ENCODE results near the gene OIP5. TPM values are rescaled to one million over a fixed set of nuclear protein-coding genes. Genes with fewer than 3 reads are reported as not detected.
"Not testable (repeated sequence)": the region's sequence is repeated elsewhere in the genome, so short reads cannot be mapped to it uniquely, and the experiment has no call there.

Gene OIP5
- 10 to 100 TPM; 18.7 to 19.9 TPM for total RNA-seq

DNA sequence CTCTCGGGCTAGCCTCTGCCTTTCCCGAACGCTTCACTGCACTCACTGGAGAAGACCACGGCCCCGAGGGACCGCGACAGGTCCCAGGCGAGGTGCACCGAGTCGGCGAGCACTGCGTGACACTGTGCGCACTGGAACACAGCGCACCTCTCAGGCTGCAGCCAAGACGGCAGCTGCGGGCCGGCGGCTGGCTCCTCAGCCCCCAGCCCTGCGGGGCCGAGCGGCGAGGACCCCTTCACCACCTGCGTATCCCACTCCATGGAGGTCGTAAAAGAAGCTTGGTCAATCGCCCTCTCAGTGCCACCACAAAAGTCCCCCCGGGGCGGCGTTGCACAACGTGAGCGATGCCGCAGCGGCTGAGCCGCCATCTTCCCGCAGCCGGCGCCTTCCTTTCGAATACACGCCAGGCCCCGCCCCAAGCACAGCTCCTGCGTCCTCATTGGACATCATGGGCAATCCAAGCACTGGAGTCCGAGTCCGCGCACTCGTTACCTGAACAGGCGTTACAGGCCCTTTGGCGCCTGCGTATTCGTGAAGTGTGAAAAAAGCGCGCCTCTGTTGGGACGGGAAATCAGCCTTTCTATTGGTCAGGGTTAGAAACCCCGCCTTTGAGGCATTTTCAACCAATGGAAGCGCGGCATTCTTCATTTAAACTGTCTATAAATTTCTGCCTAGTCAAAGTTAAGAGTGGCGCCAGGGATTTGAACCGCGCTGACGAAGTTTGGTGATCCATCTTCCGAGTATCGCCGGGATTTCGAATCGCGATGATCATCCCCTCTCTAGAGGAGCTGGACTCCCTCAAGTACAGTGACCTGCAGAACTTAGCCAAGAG, at the start of gene OIP5, which contains the start of gene NUSAP1:
Gene OIP5 (minus strand): TSS at position 398 of the 832 bp plus-strand sequence. CDS start 30 bp downstream, at position 368.
Gene NUSAP1 (plus strand): TSS at position 688 of the 832 bp plus-strand sequence. CDS start 77 bp downstream, at position 765.
- ChIA-PET CTCF (interaction anchor here (0.6 to 1.1 kb wide), 3 partner anchors 11 to 428 kb away, joined by 3 to 4 read pairs (median 3); no protein-coding TSS in a partner anchor), POLR2A (interaction anchor here (0.5 to 1.9 kb wide), 5 partner anchors 9 to 252 kb away, joined by 3 to 14 read pairs (median 5); no protein-coding TSS in a partner anchor)

DNA sequence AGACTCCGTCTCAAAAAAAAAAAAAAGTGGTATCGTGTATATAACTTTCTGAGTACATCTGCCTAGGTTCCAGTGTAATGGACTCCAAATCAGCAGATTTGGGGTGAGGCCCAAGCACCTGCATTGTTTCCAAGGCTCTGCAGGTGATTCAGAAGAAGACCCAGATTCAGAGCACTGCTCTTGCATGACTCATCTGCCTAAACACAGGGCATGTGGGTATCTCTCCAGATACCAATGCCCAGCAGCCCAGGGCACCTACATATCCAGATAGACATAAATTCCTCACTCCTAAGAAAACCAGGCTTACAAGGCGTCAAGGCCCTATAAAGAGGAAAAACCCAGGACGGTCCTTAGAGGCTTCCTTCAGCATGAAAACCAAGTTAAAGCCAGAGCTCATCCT, 45.6 kb upstream of the OIP5 start:
- ChIA-PET CTCF (no interaction called here), POLR2A (interaction anchor here (0.7 kb wide), 1 partner anchor 194 kb away, joined by 3 read pairs; no protein-coding TSS in a partner anchor)

DNA sequence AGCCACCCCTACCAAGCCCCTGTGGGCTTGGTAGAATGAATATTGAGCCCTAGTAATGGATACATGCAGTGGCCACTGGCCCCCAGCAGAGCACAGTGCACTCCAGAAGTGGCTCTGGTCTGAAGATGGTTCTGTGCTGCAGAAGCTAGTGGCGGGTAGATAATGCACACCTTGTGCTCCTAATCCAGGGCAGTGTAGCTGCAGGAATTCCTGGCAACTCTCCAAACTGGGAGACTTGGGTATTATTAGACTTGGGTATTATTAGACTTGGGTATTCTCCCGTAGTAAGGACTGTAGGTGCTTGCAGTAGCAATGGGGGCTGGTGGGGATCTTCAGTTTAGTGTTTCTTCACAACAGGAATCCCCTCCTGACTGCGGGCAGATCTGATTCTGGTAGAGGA, 35.0 kb upstream of the OIP5 start:
- CTCF ChIA-PET, result no interaction called here
- POLR2A ChIA-PET, result no interaction called here

DNA sequence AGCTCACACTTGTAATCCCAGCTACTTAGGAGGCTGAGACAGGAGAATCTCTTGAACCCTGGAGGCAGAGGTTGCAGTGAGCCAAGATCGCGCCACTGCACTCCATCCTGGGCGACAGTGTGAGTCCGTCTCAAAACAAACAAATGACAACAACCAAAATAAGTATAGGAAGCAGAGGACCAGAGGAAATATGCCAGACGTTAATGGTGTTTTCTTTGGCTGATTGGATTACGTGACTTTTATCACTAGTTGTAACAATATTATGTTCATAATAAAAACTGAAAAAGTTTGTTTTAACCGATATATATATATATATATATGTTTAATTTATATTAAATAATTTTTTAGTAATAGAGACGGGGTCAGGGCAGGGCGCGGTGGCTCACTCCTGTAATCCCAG, 22.0 kb upstream of the OIP5 start:
- CTCF ChIA-PET, result no interaction called here
- POLR2A ChIA-PET, result no interaction called here

DNA sequence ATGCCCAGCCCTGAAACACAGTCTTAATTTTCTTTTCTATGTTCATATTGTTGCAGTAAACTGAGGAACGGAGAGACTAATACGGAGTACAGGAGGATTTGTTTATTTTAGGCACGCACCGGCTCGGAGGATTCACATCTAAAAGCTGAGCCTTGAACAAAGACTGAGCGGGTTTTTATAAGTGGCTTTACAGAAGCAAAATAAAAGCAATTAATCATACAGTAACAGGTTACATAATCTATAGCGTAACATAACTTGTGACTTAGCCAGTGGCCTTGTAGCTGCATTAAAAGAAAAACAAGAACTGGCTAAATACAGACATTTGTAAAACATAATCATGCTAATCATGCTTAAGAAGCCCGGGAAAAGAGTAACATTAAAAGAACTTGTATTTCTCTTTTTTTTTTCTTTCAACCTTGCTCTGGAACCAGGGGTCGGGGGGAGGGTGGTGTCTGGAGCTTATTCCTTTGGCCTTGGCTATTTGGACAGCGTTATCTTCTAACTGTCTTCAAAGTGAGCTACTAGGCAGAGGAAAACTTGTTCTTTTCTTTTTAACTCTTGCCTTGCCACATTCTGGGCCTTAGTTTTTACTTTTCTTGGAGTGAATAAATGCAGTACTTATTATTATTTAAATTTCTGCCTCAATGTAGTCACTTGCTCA, 17.8 kb upstream of the OIP5 start:
- POLR2A ChIA-PET, result no interaction called here
- CTCF ChIA-PET, result interaction anchor here (0.7 kb wide), 1 partner anchor 67 kb away, joined by 3 read pairs; no protein-coding TSS in a partner anchor

DNA sequence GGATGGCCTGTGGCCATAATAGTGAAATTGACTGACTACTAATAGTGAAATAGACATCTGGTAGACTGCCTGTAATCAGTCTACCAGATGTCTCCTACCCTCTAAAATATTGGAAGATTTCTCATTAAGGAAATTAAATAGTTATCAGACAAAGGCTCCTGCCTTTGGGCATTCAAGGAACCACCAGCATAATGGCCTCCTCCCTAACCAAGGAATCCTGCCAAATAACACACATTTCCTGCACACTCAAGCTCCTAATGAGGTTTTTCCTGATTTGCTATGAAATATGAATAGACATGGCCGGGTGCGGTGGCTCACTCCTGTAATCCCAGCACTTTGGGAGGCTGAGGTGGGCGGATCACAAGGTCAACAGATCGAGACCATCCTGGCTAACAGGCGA, 14.8 kb upstream of the OIP5 start:
- CTCF ChIA-PET, result no interaction called here

DNA sequence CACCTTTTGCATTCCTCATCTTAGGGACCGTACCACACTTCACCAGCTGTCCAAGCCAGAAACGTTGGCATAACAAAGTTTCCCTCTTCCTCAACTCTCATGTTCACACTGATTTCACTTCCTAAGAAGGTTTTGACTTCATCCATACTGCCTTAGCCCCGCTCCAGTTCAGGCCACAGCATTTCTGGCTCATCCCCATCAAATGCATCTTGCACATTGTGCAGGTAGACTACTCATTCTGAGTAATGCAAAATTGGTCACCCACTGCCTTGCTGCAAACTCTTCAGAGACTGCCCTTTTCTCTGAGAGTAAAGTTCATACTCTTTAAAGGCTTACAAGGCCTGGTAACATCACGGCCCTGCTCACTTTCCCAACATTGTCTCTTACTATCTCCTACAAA, 9.1 kb upstream of the OIP5 start:
- POLR2A ChIA-PET, result no interaction called here

More for the DNA sequence above, 14.8 kb upstream of the OIP5 start:
- POLR2A ChIA-PET, result no interaction called here

DNA sequence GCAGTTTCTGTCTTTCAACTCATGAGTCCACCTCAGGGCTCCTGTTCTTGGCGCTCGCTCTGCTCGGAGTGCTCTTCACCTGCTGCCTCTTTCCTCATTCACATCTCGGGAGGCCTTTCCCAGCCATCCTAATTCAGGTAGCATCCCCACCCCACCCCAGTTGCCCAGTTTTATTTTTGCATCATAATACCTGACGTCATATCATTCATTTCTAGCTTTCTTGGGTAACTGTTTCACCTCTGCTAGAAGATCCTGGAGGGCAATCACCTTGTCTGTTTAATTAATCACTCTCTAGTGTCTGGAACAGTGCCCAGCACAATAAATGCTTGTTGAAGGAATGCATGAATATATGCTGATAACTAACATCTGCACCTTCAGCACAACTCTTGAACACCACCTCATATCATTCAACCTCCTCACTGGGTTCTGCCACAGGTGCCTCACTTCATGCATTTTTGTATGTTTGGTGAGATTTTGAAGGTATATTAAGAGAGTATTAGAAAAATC, 7.9 kb upstream of the OIP5 start:
- ChIA-PET CTCF (interaction anchor here (0.6 kb wide), 1 partner anchor 136 kb away, joined by 4 read pairs; no protein-coding TSS in a partner anchor), POLR2A (no interaction called here)

More for the DNA sequence above, 9.1 kb upstream of the OIP5 start:
- CTCF ChIA-PET, result no interaction called here

DNA sequence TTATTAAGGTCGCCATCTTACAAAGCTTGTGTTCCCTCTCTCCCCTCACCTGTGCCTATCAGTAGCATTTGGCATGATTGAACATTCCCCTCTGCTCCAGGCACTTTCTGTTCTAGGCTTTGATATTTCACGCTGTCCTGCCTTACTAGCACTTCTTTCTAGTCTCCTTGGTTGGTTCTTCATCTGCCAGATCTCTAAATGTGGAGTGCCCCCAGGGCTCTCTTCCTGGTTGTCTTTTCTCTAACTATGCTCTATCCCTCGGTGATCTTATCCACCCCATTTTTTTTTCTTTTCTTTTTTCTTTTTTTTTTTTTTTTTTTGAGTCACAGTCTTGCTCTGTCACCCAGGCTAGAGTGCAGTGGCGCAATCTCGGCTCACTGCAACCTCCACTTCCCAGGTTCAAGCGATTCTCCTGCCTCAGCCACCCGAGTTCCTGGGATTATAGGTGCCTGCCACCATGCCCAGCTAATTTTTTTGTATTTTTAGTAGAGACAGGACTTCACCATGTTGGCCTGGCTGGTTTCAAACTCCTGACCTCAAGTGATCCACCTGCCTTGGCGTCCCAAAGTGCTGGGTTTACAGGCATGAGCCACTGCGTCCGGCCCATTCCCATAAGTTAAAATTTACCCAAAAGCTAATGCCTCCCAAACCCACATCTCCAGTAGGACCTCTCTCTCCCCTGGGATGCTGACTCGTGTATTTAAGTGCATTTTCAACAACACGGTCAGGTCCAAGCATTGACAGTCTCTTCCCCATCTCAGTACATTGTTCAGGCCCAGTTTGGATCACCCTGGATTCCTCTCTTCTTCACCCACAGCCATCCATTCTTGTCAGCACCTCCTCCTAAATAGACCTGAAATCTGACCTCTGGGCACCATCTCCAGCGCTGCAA, 5.5 kb upstream of the OIP5 start:
- ChIA-PET CTCF (no interaction called here), POLR2A (no interaction called here)

DNA sequence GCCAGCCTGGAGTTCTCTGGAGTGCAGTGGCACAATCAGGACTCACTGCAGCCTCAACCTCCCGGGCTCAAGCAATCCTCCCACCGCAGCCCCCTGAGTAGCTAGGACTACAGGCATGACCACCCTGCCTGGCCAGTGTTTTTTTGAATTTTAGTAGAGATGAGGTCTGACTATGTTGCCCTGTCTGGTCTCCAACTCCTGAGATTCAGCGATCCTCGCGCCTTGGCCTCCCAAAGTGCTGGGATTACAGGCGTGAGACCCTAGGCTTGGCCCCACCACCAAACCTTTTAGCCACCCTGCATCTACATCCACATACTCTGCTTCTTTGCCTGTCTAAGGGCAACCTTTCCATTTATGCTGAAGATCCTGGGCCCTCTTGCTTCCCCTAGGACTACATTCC, 4.7 kb upstream of the OIP5 start:
- POLR2A ChIA-PET, result no interaction called here

DNA sequence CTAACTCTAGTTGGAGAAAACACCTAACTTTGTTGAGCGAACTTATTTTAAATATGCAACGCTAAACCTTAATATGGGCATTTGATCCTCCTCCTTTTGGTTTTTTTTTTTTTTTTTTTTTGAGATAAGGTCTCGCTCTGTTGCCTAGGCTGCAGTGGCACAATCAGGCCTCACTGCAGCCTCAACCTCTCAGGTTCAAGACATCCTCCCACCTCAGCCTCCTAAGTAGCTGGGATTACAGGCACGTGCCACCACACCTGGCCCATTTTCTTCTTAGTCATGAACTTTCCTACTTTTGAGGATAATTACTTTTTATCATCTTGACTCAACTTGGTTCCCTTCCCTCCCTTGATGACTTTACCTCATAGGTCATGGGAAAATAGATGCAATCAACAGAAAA, 4.2 kb upstream of the OIP5 start:
- ChIA-PET POLR2A (interaction anchor here (0.6 kb wide), 1 partner anchor 404 kb away, joined by 3 read pairs; no protein-coding TSS in a partner anchor), CTCF (no interaction called here)

More for the DNA sequence above, 4.7 kb upstream of the OIP5 start:
- CTCF ChIA-PET, result no interaction called here

DNA sequence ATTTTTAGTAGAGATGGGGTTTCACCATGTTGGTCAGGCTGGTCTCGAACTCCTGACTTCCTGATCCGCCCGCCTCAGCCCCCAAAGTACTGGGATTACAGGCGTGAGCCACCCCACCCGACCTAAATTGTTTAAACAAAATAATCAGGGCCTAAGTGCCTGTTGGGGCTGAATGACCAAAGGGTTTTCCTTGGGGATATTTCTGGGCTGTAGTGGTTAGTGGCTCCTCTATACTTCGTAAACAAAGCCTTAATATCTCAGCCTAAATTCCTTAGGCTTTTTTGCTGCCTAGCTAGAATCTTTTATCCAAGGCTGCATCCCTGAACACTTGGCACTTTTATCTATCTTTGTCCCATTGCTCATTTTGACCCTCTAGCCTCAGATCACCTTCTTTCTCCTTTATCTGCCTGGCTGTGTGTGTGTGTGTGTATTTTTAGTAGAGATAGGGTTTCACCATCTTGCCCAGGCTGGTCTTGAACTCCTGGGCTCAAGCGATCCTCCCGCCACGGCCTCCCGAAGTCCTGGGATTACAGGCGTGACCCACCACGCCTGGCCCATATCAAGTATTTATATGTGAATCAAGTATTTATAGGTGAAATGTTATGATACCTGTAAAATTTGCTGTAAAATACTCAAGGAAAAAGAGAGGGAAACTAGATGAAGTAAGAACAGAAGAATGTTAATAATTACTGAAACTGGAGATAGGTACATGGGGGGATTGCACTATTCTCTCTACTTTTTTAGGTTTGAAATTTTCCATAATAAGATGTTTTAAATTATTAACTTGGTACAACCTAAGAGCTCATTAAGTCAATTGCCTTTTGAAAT, 2.1 kb upstream of the OIP5 start:
- ChIA-PET CTCF (no interaction called here), POLR2A (interaction anchor here (0.7 kb wide), 1 partner anchor 12 kb away, joined by 3 read pairs; no protein-coding TSS in a partner anchor)

DNA sequence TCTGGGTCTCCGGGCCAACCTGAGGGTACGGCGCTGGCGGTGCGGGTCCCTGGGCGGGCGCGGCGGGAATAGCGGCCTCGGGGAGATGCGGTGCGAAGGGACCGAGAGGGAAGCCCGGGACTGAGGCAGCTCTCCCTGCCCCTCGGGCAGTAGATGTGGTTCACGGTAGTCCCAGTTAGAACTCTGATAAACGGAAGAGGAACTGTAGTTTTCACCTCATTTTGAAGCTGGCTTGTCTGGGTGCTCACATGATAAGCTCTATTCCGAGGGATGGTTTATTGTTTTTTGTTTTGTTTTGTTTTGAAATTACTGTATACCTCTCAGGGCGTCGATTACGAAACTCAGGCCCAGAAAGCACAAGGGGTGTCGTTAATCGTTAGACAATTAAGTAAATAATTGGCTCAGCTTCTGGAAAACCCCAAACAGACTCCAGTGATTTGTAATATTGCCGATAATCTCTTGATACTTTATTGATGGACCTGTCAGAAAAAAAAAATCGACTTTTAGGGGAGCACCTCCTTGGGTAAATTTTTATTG, 703 bp upstream of the OIP5 start:
- ChIA-PET CTCF (interaction anchor here (0.6 to 1.1 kb wide), 4 partner anchors 10 to 849 kb away, joined by 3 to 5 read pairs (median 4); no protein-coding TSS in a partner anchor), POLR2A (interaction anchor here (0.5 to 1.9 kb wide), 4 partner anchors 10 to 251 kb away, joined by 3 to 10 read pairs (median 4); no protein-coding TSS in a partner anchor)

DNA sequence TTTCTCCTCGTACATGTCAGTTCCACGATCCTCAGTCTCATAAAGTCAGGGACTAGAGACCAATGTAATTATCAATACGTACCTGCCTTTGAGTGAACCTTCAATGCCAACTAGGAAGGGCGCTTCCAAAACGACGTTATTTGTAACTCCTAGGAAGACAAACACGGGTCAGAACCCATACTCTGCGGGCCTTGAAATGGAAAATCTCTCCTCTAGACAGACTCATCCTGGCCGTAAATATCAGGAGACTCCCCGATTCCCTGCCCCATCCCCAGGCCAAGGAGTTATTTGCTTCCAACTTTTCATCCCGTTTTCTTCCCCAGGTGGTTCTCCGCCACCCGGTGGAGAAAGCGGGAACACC, 578 bp downstream of the OIP5 start:
- POLR2A ChIA-PET, result interaction anchor here (0.6 to 1.9 kb wide), 3 partner anchors 8 to 48 kb away, joined by 4 to 14 read pairs (median 10); no protein-coding TSS in a partner anchor
- CTCF ChIA-PET, result interaction anchor here (0.6 kb wide), 1 partner anchor 13 kb away, joined by 3 read pairs; no protein-coding TSS in a partner anchor

DNA sequence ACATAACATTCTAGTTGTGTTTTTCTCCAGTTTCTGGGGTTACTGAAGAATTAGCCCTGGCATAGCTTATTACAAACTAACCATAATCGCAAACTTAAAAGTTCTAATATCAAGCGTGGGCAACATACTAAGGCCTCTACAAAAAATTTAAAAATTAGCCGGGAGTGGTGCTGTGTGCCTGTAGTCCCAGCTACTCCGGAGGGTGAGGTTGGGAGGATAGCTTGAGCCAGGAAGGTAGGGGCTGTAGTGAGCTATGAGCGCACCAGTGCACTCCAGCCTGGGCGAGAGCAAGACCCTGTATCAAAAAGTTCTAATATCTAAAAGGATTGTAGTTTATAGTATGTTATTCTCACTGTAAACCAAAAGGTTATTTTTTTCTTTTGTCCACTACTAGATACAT, 1.1 kb downstream of the OIP5 start:
- ChIA-PET CTCF (interaction anchor here (1.0 kb wide), 1 partner anchor 48 kb away, joined by 3 read pairs; no protein-coding TSS in a partner anchor), POLR2A (no interaction called here)

DNA sequence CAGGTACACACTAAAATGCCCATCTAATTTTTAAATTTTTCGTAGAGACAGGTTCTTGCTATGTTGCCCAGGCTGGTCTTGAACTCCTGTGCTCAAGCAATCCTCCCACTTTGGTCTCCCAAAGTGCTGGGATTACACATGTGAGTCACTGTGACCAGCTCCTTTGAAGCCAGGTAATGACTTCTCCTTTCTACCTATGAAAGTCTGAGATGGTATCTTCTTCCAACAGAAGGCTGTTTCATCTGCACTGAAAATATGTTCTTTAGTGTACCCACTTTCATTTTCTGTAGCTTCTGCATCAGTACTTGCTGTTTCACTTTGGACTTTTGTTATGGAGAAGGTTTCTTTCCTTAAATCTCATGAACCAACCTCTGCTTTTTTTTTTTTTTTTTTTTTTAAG, 8.8 kb downstream of the OIP5 start:
- CTCF ChIA-PET, result interaction anchor here (0.7 kb wide), 1 partner anchor 627 kb away, joined by 3 read pairs; no protein-coding TSS in a partner anchor
- POLR2A ChIA-PET, result interaction anchor here (2.5 kb wide), 1 partner anchor 9 kb away, joined by 10 read pairs; the partner anchor contains the start of genes NUSAP1 and OIP5

DNA sequence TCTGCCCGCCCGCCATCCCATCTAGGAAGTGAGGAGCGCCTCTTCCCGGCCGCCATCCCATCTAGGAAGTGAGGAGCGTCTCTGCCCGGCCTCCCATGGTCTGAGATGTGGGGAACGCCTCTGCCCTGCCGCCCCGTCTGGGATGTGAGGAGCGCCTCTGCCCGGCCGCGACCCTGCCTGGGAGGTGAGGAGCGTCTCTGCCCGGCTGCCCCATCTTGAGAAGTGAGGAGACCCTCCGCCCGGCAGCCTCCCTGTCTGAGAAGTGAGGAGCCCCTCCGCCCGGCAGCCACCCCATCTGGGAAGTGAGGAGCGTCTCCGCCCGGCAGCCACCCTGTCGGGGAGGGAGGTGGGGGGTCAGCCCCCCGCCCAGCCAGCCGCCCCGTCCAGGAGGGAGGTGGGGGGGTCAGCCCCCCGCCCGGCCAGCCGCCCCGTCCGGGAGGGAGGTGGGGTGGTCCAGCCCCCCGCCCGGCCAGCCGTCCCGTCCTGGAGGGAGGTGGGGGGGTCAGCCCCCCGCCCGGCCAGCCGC, 11.5 kb downstream of the OIP5 start:
- CTCF ChIA-PET, POLR2A ChIA-PET: not testable (repeated sequence)
